GM18502 (cell line): ENCODE measurements around the gene HDDC3.
A peak's percentile ranks its signal among the peaks of the same experiment; 100 is the strongest.

ENCODE experiments used
- ATAC-seq: cut with Tn5 transposase; IDR thresholded peaks from one replicate; pipeline ENCODE4 v1.9.1; 2021; ENCODE audit warnings: mild to moderate bottlenecking; ENCODE audit not compliant: unreplicated experiment, poor library complexity

The HDDC3 gene

DNA sequence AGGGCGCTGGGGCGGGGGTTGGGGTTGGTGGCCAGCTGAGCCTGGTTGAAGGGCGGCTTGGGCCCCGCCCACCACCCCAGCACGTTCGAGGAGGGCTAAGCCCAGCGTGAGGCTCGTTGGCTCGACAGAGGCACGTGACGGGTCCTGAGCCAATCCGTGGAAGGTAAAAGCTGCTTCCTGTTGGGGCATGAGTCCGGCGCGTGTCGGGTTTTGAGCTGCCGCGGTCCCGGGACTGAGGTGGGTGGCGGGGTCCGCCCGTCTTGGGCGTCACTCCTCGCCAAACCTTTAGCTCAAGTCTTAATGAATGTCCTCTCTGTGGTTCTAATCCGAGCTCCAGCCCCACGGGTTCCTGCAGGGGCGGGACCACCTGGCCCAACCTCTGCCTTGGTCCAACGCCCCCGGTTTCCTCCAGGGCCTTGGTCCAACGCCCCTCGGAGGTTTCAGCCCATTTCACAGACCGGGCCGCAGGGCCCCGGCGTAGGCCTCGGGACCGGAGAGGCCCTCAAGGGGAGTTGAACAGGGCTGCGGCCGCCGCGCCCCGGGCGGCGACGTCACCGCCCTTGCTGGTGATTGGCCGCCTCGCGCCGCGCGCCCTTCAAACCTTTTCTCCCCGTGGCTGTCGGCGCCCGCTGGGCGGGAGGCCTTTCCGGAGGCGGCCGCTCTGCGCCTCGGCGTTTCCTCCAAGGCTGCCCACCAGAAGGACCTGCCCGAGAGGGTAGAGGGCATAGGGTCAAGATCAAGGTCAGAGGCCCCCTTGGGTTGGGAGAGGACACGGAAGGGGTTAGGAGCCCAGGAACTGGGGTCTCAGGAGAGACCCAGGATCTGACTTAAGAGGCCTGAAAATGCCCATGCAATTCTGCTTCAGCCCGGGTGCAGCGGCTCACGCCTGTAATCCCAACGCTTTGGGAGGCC, 22.6 kb upstream of the HDDC3 start, which contains the start of gene RCCD1:
TSS of gene RCCD1 (plus strand) at position 173 of the 912 bp plus-strand sequence. CDS start 1,851 bp downstream, outside the sequence.
- ATAC-seq, result peak; percentile 92

DNA sequence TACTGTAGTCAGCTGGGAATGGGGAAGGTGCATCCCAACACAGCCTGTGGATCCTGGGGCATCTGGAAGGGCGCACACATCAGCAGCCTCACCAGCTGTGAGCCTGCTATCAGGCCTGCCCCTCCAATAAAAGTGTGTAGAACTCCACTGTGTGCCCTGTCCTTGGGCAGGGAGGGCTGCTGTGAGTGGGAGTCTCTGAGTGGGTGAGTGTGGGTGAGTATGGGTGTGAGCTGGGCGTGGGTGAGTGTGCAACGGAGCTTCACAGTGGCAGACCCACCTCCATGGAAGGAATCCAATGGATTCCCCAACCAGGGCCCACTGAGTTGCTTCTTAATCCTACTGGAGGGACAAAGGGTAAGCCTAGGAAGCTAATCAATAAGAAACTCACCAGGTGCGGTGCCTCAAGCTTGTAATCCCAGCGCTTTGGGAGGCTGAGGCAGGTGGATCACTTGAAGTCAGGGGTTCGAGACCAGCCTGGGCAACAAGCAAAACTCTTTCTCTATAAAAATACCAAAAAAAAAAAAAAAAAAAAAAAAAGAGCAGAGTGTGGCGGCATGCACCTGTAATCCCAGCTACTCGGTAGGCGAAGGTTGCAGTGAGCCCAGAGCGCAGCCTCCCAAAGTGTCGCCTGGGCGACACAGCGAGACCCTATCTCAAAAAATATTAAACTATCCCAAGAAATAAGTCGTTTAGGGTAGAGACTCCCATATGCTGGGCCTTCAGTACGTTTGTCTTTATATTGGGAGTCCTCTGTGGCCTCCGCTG, 21.8 kb upstream of the HDDC3 start:
- no peak for ATAC-seq

DNA sequence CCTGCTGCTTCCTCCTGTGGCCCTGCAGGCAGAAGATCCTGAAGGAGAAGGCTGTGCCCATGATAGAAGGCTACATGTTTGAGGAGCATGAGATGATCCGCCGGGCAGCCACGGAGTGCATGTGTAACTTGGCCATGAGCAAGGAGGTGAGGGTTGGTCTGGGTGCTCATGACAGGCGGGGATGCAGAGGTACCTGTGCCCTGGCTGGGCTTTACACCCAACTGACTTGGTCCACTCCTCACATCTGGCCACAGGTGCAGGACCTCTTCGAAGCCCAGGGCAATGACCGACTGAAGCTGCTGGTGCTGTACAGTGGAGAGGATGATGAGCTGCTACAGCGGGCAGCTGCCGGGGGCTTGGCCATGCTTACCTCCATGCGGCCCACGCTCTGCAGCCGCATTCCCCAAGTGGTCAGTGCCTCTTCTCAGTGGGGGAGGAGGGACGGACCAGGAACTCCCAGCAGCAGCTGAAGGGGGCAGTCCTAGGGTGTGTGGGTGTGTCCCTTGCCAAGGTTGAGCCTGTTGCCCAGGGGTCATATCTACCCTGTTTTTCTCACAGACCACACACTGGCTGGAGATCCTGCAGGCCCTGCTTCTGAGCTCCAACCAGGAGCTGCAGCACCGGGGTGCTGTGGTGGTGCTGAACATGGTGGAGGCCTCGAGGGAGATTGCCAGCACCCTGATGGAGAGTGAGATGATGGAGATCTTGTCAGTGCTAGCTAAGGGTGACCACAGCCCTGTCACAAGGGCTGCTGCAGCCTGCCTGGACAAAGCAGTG, 20.7 kb upstream of the HDDC3 start:
- ATAC-seq, result no peak

- no peak for ATAC-seq
Observed at GRCh38 chr15:90950676-90951075, 18.3 kb upstream of the HDDC3 start.

DNA sequence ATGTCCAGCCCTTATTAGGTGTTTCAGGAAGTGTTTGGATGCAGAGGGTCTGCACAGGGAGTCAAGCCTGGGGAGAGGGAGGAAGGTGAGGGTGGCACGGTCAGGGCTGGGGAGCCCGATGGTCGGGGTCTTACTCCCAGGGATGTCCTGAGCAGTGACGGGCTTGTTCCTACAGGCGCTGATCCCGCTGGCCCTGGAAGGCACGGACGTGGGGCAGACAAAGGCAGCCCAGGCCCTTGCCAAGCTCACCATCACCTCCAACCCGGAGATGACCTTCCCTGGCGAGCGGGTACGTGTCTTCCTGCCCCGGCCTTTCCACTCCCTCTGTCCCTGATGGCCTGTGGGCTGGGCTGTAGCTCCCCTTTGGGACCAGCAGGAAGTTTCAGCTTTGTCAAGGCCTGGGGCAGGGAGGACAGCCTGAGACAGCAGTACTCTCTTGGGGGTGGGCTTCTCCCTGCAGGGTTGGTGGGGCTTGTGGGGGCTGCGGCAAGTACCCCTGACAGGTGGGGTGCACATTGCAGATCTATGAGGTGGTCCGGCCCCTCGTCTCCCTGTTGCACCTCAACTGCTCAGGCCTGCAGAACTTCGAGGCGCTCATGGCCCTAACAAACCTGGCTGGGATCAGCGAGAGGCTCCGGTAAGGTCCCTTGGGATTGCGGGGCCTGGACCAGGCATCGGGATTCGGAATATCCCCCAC, 17.8 kb upstream of the HDDC3 start:
- no peak for ATAC-seq

GRCh38 chr15:90948506-90948905, 16.2 kb upstream of the HDDC3 start:
- ATAC-seq, result no peak

GRCh38 chr15:90947577-90948357, 15.4 kb upstream of the HDDC3 start:
- no peak for ATAC-seq

DNA sequence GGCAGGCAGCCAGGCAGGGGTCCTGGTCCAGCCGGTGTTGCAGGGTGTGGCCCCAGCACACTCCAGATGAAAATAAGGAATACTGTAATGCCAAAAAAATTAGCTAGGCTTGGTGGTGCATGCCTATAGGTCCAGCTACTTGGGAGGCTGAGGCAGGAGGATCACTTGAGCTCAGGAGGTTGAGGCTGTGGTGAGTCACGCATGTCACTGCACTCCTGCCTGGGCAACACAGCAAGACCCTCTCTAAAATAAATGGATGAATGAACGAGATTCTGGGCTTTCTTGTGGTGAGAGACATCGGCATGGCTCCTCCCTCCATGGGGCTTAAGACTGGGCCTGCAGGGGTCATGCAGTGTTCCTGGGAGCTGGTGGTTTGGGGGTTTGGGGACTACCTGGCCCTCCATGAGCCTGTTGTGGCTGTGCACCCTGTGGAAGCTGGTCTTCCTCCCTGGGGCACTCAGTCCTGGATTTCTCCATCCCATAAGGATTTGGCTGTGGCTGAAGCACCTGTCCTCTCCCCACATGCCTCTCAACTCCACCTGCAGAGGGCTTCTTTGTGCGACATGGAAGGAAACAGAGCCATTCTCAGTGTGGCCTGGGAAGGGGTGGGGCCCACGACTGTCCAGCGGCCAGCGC, 14.7 kb upstream of the HDDC3 start:
- no peak for ATAC-seq

GRCh38 chr15:90946538-90946937, 14.2 kb upstream of the HDDC3 start:
- no peak for ATAC-seq

DNA sequence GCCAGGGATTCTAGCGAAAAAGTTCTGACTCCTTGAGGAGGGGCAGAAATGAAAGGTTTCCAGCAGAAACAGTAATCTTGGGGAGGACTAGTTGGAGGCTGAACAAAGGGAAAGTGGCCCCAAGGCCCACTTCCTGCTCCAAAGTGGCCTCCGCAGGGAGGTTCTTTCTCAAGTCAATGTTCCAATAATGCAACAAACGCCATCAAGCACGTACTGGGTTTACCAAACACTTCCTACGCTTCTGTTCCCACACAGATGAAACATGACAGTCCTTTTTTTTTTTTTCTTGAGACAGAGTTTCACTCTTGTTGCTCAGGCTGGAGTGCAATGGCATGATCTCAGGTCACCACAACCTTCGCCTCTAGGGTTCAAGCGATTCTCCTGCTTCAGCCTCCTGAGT, 12.7 kb upstream of the HDDC3 start:
- no peak for ATAC-seq

DNA sequence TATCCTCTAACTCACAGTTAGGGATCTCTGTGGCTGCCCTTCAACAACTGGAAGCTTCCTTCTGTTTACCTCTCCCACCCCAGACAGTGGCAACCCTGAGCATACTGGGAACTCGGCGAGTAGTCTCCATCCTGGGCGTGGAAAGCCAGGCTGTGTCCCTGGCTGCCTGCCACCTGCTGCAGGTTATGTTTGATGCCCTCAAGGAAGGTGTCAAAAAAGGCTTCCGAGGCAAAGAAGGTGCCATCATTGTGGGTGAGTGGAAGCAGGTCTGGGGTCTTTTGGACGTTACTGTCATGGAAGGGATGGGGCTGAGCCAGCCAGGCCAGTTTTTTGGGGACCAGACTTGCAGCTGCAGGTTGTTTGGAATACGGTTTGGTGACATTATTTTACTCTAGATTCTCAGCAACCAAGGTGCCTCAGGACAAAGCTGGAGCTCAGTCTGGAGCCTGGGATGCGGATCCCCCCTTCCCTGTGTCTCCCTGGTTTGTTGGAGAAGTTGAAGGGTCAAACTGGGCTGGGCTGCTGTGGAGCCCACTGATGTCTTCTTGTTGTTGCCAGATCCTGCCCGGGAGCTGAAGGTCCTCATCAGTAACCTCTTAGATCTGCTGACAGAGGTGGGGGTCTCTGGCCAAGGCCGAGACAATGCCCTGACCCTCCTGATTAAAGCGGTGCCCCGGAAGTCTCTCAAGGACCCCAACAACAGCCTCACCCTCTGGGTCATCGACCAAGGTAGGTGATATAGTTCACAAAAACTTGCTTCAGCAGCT, 10.2 kb upstream of the HDDC3 start:
- ATAC-seq, result no peak

GRCh38 chr15:90941038-90941437, 8.7 kb upstream of the HDDC3 start:
- no peak for ATAC-seq

- no peak for ATAC-seq
Observed at GRCh38 chr15:90939756-90940155, 7.4 kb upstream of the HDDC3 start.

DNA sequence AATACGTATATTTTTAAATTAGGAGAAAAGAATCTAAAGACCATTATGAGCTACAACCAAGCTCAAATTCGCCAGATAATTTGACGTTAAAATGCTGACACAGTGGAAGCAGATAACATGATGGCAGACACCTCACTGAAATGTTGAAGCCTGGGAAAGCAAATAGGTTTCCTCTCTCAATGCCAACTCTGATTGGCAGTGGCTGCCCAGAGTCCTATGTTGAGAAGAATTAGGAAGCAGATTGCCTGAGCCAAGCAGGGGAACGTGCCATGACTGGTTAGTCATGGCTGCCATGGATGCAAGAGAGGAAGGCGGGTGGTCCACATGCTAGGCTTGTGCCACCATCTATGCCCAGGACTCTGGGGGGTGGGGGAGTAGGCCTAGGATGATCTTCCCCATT, 5.9 kb upstream of the HDDC3 start:
- ATAC-seq, result no peak

DNA sequence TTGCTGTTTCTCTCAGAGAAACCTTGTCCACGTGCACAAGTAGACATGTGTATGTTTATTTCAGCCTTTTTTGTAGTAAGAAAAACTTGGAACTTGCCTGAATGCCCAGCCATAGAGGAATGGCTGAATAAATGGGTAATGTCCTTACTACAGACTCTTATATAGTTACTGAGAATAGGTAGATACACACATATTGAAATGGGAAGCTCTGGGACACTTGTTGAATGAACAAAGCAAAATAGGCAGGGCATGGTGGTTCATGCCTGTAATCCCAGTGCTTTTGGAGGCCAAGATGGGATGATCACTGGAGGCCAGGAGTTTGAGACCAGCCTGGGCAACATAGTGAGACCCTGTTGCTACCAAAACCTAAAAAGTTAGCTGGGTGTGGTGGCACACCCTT, 4.5 kb upstream of the HDDC3 start:
- ATAC-seq, result no peak

GRCh38 chr15:90934949-90935751, 2.8 kb upstream of the HDDC3 start, which contains the start of gene UNC45A:
Gene UNC45A (plus strand): TSS chr15:90935285. CDS start chr15:90935325, 40 bp downstream.
- peak; percentile 68 for ATAC-seq

GRCh38 chr15:90934256-90934948, 2.1 kb upstream of the HDDC3 start:
- peak; percentile 35 for ATAC-seq
